HG03025 (cell line): ENCODE measurements around the gene CACTIN.
"Not testable (repeated sequence)": the region's sequence is repeated elsewhere in the genome, so short reads cannot be mapped to it uniquely, and the experiment has no call there.

Experiments
- ATAC-seq: cut with Tn5 transposase; IDR thresholded peaks from one replicate; pipeline ENCODE4 v1.9.1; 2021; ENCODE audit warnings: mild to moderate bottlenecking, moderate library complexity; ENCODE audit not compliant: unreplicated experiment, low FRiP score

CACTIN gene

DNA sequence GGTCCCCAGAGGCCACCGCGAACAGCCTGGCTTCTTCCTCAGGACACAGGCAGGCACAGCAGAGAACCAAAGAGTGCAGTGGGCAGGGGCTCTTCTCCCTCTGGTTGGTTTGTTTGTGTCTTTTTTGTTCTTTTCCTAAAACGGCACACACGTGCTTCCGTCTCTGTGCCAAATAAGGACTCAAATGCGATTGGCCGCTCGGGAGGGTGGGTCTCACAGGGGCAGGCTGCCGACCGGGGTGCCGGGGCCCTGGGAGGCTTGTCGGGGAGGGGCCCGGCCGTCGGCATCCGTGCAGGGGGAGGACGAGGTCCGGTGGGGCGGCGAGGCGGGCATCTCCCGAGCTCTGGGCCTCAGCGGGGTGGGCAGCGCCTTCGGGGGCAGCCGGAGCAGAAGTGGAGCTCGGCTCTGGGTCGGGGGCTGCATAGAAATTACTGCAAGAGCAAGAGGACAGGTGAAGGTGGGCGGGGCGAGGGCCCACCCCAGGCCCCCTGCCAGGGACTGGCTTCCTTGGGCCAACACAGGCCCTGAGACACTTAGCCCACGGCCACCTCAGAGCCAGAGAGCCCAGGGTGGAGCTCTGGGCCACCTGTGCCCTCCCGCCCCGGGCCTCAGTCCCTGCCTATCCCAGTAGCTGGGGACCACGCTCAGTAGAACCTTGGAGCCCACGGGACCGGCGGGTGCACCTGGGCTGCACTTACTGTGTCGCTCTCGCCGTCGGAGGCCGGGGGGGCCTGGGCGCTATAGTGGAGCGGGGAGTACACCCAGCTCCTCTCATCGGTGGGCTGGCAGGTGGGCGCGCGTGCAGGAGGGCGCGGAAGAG is 6.4 kb upstream of the CACTIN start:
- no peak for ATAC-seq

DNA sequence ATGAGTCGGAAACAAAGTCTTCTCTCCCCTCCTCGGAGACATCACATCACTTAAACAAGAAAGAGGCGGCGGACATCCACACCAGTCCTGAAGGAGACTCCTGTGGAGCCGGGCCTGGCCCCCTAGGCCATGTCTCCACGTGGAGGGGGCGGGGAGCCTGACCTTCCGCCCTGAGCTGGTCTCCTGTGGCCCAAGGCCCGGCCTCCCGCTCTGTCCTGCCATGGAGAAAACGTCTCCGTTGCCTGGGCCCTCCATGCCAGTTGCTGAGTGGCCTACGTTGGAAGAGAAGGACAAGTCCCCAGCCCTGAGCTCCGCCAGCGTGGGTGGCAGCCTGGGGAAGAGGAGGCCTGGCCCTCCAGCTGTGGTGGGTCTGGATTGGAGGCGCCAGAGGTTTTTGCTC is 5.5 kb upstream of the CACTIN start:
- no peak for ATAC-seq

- no peak for ATAC-seq
These were observed 4.7 kb upstream of the CACTIN start for GRCh38 chr19:3631053-3631861.

GRCh38 chr19:3628766-3629165 is 2.2 kb upstream of the CACTIN start:
- not testable (repeated sequence) for ATAC-seq

DNA sequence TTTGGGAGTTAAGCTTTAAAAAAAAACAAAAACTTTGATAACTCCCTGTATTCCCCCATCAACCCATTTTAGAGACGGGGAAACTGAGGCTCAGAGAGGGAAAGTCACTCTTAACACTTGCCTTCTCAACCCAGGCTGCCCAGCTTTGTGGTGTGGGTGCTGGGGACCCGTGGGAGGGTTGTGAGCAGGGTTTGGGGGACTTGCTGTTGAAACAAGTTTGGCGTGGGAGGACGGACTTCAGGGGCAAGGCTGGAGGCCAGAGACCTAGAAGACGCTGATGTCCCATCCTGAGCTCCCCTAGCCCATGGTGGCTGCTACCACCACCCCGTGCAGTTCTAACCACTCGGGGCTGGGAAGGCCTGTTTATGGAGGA is 747 bp upstream of the CACTIN start:
- no peak for ATAC-seq

DNA sequence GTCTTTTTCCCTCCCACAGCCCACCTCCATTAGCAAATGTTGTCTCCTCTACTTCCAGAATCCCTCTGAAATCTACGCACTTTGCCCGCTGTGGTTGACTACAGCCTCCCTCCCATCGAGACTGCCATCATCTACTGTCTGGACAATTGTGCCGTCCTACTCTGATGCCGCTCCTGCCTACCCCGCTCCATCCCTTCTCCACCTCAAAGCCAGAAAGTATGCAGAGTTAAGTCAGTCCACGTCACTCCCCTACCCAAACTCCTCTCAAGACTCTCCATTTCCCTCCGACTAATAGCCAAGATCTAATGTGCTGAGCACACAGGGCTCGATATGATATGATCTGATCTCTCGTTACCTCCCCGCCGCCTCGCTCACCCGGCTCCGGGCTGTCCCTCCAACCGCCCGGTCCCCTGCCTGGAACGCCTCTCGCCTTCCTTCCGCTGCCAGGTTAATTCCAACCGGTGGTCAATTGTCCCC is 556 bp downstream of the CACTIN start:
- no peak for ATAC-seq

- ATAC-seq = no peak
These were observed 2.9 kb downstream of the CACTIN start for GRCh38 chr19:3623716-3624115.

DNA sequence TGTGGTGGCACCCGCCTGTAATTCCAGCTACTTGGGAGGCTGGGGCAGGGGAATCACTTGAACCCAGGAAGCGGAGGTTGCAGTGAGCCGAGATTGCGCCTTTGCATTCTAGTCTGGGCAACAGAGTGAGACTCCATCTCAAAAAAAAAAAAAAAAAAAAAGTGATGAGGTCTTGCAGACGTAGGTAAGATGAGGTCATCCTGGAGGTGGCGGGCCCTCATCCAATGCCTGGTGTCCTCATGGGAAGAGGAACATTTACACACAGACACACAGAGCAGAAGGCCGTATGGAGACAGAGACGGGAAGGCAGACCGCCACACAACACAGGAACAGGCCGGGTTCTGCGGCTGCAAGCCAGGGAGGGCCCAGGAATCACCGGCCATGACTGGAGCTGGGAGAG is 4.4 kb downstream of the CACTIN start:
- no peak for ATAC-seq

GRCh38 chr19:3621689-3622088 is 4.9 kb downstream of the CACTIN start:
- ATAC-seq = no peak

DNA sequence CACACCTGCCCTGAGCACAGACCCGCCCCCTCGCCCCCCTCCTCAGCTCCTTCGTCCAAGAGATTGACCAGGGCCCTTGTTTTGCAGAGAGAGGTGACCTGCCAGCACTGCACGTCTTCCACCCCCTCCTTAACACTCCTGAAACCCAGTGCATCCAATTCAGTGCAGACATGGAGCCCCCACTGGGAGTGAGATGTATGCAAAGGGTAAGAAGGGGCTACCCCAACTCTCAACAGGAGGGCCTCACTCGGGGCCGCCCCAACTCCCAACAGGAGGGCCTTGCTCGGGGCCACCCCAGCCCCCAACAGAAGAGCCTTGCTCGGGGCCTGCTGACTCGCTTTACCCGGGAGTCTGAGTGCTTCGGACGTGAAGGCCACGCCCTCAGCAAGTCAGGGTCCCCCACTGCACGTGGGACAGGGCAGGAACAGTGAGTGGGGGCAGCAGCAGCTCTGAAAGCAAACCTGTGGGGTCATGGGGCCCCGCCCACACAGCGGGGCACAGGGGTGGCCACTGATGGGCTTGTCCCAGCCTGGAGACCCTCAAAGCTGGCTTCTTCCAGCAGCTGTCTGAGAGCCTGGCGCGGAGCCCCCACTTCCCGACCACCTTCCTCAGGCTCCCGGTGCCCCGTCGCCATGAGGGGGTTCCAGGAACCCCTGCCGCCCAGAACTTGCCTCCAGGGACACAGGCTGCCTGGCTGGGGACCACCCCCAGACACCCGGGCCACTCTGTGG is 5.6 kb downstream of the CACTIN start:
- ATAC-seq = no peak

GRCh38 chr19:3620145-3620816 is 6.3 kb downstream of the CACTIN start:
- ATAC-seq = no peak

- no peak for ATAC-seq
These were observed 7.0 kb downstream of the CACTIN start for GRCh38 chr19:3619631-3620012.

GRCh38 chr19:3618811-3619630 is 7.6 kb downstream of the CACTIN start:
- no peak for ATAC-seq

- ATAC-seq = no peak
These were observed 8.3 kb downstream of the CACTIN start for GRCh38 chr19:3618144-3618810.

GRCh38 chr19:3617463-3617862 is 9.1 kb downstream of the CACTIN start:
- ATAC-seq = no peak

- ATAC-seq = no peak
These were observed 11.0 kb downstream of the CACTIN start for GRCh38 chr19:3615524-3616135.

DNA sequence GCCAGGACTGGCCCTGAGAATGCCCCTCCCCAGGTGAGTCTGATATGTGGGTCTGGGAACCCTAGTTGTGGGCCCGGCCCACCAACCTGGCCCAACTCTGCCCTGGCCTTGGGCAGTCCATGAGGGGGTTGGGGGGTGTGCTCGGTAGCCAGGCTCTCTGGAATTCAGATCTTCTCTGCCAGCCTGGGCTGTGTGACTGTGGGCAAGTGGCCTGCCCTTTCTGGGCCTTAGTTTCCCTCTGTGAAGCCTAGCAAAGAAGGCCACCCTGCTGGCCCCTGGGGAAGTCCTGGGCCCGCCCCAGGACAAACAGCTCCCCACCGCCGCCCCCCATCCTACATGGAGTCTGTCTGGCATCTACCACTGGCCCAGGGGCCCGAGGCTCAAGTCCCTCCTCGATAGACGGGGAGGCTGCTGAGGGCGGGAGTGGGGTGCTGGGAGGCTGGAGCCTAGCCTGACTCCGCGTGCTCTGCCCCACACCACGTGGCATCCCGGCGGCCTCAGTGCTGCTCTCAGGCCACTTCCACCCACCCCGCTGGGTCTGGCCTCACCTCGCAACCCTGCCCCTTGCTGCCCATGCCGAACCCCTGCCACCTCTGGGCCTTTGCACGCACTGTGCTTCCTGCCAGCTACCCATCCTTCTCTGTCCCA is 11.6 kb downstream of the CACTIN start:
- no peak for ATAC-seq
